Transverse colon (tissue), 4 donors: ENCODE measurements around the gene SNTG2. TPM values are rescaled to one million over a fixed set of nuclear protein-coding genes. Genes with fewer than 3 reads are reported as not detected.

Source experiments
- DNase-seq: peaks from one replicate; pipeline ENCODE4 v3.0.0-alpha.2; 2019
- H3K27ac ChIP-seq, 4 donors: fragments of 200-600 bp; sonication (generic); 2 replicates each; pipeline ENCODE4 v1.5.1; 2016 to 2018; ENCODE audit warnings: inconsistent platforms in 4 of 4
- H3K27me3 ChIP-seq: fragments of 200-600 bp; sonication (generic); 2 replicates; pipeline ENCODE4 v1.5.1; 2017; ENCODE audit warnings: inconsistent platforms
- H3K36me3 ChIP-seq, 4 donors: fragments of 200-600 bp; sonication (generic); 2 replicates each; pipeline ENCODE4 v1.5.1; 2017 to 2019; ENCODE audit warnings: inconsistent platforms in 4 of 4
- H3K4me1 ChIP-seq, 4 donors: fragments of 200-600 bp; sonication (generic); 2 replicates each; pipeline ENCODE4 v1.5.1; 2017 to 2020; ENCODE audit warnings: inconsistent platforms in 4 of 4
- H3K4me3 ChIP-seq, 4 donors: fragments of 200-600 bp; sonication (generic); 1 replicate in 1 of 4; 2 replicates in 3 of 4; pipeline versions ENCODE4 v1.5.1 to v1.6.1; 2017 to 2019; ENCODE audit warnings: inconsistent platforms in 4 of 4
- H3K9me3 ChIP-seq, 2 donors: fragments of 200-600 bp; sonication (generic); 2 replicates each; pipeline ENCODE4 v1.5.1; 2017 to 2019; ENCODE audit warnings: inconsistent platforms in 2 of 2
- CTCF ChIP-seq, 5 experiments: fragments of 200-600 bp in 3 of 5; fragments of 450-650 bp in 2 of 5; sonication (generic) in 3 of 5; IDR thresholded peaks; 1 replicate in 2 of 5; 2 replicates in 3 of 5; pipeline ENCODE4 v1.5.1; 2016 to 2017; ENCODE audit warnings: antibody characterized with exemption in 5 of 5, inconsistent platforms in 3 of 5, mild to moderate bottlenecking in 2 of 5, moderate library complexity in 1 of 5
- EP300 ChIP-seq: sonication (generic); formaldehyde crosslinking; IDR thresholded peaks from one replicate; pipeline ENCODE4 v1.6.1; 2017; ENCODE audit warnings: antibody characterized with exemption, low read depth
- POLR2A ChIP-seq: fragments of 450-650 bp; IDR thresholded peaks from one replicate; pipeline ENCODE4 v1.6.1; 2016; ENCODE audit warnings: antibody characterized with exemption, mild to moderate bottlenecking, moderate library complexity
- POLR2AphosphoS5 ChIP-seq, 3 donors: sonication (generic); formaldehyde crosslinking; IDR thresholded peaks; one replicate each; pipeline ENCODE4 v1.6.1; 2016; ENCODE audit warnings: antibody characterized with exemption in 3 of 3
- WGBS, 2 donors: methylation state at CpG; one replicate each; pipeline ENCODE4 v1.1.5; 2018; ENCODE audit warnings: low coverage in 1 of 2; 5-methylcytosine and 5-hydroxymethylcytosine counted together
- in situ Hi-C, 4 donors: fragments of 200-750 bp; cut with MboI; loops; one replicate each; pipeline versions ENCODE4 v1.15.0 to v1.15.1; 2017; ENCODE audit warnings: low sequenced_read_pairs in 3 of 4, low pct_ligation_motif_present in 1 of 4, low pct_unique_long_range_greater_than_20kb in 1 of 4
- intact Hi-C: fragments of 100-400 bp; cut with DNase I; formaldehyde crosslinking; loops from one replicate; pipeline ENCODE4 v1.15.1; 2023; ENCODE audit warnings: low total_unique reads
- total RNA-seq, 4 donors: library from RNA; depleted of rRNA; stranded (reverse); fragments of >200 nt; gene quantifications; one replicate each; pipeline ENCODE4 v1.1.0, GENCODE V29; 2016

The SNTG2 gene
- 1 to 10 TPM in 3 of 4 donors, under 1 TPM in 1; 0.55 to 4.9 (median 1.5) TPM for total RNA-seq

DNA sequence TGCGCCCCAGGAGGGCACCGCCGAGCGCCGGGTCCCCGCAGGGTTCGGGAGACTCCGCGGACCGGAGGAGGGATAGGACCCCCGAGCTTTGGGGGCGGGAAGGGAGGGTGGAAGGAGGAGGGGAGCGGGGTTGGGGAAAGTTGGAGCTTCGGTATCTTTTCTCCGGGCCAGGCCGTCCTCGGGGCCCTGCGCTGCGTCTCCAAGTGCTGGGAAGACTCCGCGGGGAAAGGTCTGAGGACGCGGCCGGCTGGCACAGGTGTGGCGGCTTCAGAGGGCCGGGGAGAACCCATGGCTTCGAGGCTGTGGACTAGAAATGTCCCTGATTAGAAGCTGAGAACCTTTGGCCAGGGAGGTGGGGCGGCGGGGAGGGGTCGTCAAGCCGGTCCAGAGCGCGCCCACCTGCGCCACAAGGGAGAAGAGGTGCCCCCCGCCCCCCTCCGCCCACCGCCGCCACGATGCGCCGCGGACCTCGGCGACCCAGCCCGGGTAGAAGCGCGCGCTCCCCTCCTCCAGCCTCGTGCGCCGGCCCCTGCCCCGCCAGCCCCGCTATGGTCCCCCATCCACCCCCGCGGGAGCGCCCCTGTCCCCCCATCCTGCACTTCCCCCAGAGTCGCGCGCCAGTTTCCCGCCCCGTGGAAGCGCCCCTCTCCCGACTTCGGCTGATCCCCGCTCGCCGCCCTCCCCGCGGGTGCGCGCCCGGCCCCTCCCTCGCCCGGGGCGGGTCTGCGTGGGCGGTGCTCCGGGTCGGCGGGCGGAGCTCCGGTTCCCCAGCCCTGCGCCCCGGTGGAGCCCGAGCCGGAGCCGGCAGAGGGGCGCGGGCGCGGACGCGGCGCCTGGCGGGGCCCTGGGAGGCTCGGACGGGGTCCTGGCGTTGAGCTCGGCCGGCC lies at the start of gene SNTG2:
Gene SNTG2, plus strand, starts transcription at position 770 of the 887 bp plus-strand sequence. CDS start 148 bp downstream, outside the sequence.
- Histone ChIP-seq H3K27ac (no peak within 1 kb of the TSS), H3K4me1 (peaks cover 5 to 19% (median 12%) of the 10 kb centered on the region in 4 donors), H3K9me3 (no peaks in the 10 kb centered on the region), H3K36me3 (no peaks in the 10 kb centered on the region), H3K4me3 (peak within 1 kb of the TSS; percentile 23 to 51 (median 44)), H3K27me3 (peaks cover 79% of the 10 kb centered on the region)
- intact Hi-C loops = no loop called here
- TF ChIP-seq POLR2A = no peak
- no peak for TF ChIP-seq CTCF (IDR thresholded peaks at IDR 0.05)
- in situ Hi-C loops = no loop called here
- WGBS, 2 donors = 1% methylated on average over 16 of the region's 100 CpGs; no CpG with 5 or more reads in 1 of the 2 donors
- DNase-seq = peak; percentile 48

DNA sequence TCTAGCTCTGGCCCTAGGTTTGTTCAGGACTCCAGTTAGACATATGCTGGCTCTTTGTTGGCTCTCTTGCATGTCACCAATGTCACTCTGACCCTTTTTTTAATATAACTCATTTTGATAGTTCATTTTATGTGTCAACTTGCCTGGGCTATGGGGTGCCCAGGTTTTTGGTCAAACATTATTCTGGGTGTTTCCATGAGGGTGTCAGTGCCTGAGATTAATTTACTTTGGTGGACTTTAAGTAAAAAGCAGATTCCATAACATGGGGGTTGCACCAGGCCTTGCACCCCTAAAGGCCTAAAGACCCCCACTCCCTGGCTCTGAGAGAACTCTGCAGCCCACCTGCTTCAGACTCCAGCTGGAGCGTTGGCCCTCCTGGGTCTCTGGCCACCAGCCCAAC lies 48.1 kb upstream of the SNTG2 start:
- Histone ChIP-seq H3K9me3 (no peaks in the 10 kb centered on the region), H3K36me3 (no peaks in the 10 kb centered on the region), H3K4me1 (no peaks in the 10 kb centered on the region), H3K27ac (no peak overlapping the region), H3K4me3 (no peak overlapping the region), H3K27me3 (no peaks in the 10 kb centered on the region)
- DNase-seq = no peak
- TF ChIP-seq CTCF (IDR thresholded peaks at IDR 0.05) (no peak), POLR2A (no peak), POLR2AphosphoS5 (IDR thresholded peaks at IDR 0.05) (no peak), EP300 (no peak)
- intact Hi-C loops = no loop called here
- whole genome bisulfite sequencing, 2 donors = 52% methylated on average over 1 of the region's 1 CpG; no CpG with 5 or more reads in 1 of the 2 donors
- in situ Hi-C loops = no loop called here

DNA sequence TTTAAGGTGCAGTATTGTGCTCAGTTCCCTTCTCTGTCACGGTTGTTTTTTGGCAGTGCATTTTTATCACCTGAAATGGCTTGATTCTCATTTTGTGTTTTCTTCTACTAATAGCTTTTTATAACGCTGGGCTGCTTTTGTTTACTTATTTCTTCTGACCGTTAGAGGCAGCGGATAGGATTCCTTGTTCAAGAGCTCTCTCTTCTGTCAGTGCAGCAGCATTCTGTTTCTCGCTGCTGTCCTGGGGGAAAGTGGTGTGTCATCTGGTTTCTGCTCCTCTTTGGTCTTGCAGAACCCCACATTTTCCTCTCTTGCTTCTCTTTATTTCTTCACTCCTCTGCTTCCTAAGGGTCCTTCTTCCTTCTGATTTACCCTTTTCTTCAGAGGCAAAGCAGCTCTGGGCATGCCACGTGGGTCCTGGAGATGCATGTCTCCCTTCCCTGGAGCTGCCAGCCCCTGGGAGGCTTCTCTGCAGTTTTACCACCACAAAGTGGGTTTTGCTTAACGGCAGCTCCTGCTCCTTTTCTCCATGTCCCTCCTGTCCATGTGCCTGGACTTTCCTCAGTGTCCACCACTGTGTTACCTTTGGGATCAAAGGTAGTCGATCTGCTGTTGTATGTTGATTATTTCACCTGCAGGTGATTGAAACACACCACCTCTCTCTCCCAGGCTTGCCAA lies 47.3 kb upstream of the SNTG2 start:
- Histone ChIP-seq H3K4me1 (no peaks in the 10 kb centered on the region), H3K36me3 (no peaks in the 10 kb centered on the region), H3K27me3 (no peaks in the 10 kb centered on the region), H3K27ac (no peak overlapping the region), H3K9me3 (no peaks in the 10 kb centered on the region), H3K4me3 (no peak overlapping the region)
- in situ Hi-C loops (no loop called here), intact Hi-C loops (no loop called here)
- 23 to 32% methylated on average over 2 to 8 of the region's 8 CpGs for WGBS, 2 donors
- TF ChIP-seq CTCF (IDR thresholded peaks at IDR 0.05) (no peak), POLR2AphosphoS5 (IDR thresholded peaks at IDR 0.05) (no peak), POLR2A (no peak), EP300 (no peak)
- DNase-seq = no peak

GRCh38 chr2:904246-905024 lies 46.2 kb upstream of the SNTG2 start:
- Histone ChIP-seq H3K27me3 (no peaks in the 10 kb centered on the region), H3K36me3 (no peaks in the 10 kb centered on the region), H3K4me3 (no peak overlapping the region), H3K9me3 (no peaks in the 10 kb centered on the region), H3K4me1 (no peaks in the 10 kb centered on the region), H3K27ac (no peak overlapping the region)
- TF ChIP-seq POLR2AphosphoS5 (IDR thresholded peaks at IDR 0.05) (no peak), POLR2A (no peak), EP300 (no peak), CTCF (IDR thresholded peaks at IDR 0.05) (no peak)
- intact Hi-C loops = no loop called here
- in situ Hi-C loops = no loop called here
- no peak for DNase-seq
- WGBS, 2 donors = 59 to 68% methylated on average over 6 to 12 of the region's 12 CpGs
